ENCODE measurements around the gene AGK.

Gene AGK

DNA sequence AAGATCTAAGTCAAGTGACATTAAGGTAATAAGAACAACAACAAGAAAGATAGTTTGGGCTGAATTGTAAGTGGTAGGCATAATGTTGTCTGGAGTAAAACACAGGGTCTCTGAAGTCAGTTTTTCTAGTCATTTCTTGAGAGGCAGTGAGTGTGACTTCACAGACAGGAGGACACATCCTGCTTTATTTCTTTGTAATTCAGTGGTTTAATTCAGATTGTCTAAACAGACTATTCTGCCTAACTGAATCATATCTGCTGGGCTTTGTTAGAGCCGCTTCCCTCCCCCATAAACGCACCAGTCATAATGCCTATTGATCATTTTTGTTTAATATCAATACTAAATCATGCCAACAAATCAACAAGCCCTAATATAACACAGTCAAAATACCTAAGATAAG, 46.8 kb downstream of the AGK start:
- H3K4me3 ChIP-seq (replicated peaks; ENCODE audit: low read depth, low read length), result no peak overlapping the region
- TF ChIP-seq, protein P1, sequence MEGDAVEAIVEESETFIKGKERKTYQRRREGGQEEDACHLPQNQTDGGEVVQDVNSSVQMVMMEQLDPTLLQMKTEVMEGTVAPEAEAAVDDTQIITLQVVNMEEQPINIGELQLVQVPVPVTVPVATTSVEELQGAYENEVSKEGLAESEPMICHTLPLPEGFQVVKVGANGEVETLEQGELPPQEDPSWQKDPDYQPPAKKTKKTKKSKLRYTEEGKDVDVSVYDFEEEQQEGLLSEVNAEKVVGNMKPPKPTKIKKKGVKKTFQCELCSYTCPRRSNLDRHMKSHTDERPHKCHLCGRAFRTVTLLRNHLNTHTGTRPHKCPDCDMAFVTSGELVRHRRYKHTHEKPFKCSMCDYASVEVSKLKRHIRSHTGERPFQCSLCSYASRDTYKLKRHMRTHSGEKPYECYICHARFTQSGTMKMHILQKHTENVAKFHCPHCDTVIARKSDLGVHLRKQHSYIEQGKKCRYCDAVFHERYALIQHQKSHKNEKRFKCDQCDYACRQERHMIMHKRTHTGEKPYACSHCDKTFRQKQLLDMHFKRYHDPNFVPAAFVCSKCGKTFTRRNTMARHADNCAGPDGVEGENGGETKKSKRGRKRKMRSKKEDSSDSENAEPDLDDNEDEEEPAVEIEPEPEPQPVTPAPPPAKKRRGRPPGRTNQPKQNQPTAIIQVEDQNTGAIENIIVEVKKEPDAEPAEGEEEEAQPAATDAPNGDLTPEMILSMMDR (IDR thresholded peaks at IDR 0.05; ENCODE audit: low read length, missing control alignments), result no peak
- DNase-seq (ENCODE audit: low read depth), result no peak

DNA sequence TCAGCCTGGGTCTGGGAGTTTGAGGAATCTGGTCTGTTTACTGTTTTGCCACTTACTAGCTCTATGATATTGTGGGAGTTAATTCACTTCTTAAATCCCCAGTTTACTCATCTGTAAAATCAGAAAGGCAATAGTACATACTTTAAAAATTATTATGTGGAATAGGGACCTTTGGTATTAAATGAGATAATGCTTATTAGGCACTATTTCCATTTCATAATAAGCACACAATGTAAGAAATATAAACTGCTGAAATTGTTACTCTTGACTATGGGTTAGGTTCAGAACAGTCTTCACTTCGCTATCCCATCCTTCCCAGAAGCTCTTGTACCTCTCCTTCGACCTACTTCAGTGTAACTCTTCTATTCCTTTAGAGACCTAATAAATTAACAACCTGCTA, 47.2 kb downstream of the AGK start:
- TF ChIP-seq, protein P1 (IDR thresholded peaks at IDR 0.05; ENCODE audit: low read length, missing control alignments), result no peak
- no peak overlapping the region for H3K4me3 ChIP-seq (replicated peaks; ENCODE audit: low read depth, low read length)
- no peak for DNase-seq (ENCODE audit: low read depth)

DNA sequence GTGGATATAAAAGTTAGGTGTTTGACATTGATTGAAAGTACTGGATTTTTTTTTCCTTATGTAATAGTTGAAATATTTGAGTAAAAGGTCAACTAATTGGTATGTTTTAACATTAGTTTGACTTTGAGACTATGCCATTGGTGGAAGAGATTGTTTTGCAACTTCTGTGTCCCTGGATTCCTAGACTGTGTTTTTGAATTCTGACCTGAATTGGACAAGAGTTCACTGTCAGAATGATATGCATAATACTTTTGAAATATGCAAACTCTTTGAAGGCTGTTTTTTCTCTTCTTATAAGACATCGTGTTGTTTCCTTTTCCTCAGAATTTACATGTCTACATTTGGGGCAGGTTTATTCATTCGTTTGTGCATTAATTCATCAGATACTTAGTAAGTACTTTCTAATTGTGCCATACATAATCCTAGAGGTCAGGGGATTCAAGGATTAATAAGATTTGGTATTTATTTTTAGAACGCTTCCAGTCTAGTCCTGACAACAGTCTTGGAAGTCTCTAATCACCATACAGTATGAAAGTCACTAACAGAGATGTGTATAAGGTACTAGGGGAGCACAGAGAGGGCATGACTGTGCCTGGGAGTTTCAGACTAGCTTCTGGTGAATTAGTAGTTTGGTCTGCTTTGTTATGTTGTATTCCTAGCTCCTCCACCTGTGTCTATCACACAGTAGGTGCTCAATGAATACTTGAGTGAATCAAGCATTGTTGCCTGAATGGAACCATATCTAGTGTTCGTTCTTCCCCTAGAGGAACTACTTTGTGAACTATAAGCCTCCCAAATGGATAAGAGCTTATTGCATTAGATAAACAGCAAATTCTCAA, 49.2 kb downstream of the AGK start:
- TF ChIP-seq, protein P1 (IDR thresholded peaks at IDR 0.05; ENCODE audit: low read length, missing control alignments), result no peak
- no peak overlapping the region for H3K4me3 ChIP-seq (replicated peaks; ENCODE audit: low read depth, low read length)
- DNase-seq (ENCODE audit: low read depth), result no peak

GRCh38 chr7:141609576-141609975, 58.4 kb downstream of the AGK start:
- TF ChIP-seq, protein P1 (IDR thresholded peaks at IDR 0.05; ENCODE audit: low read length, missing control alignments), result no peak
- DNase-seq (ENCODE audit: low read depth), result no peak

DNA sequence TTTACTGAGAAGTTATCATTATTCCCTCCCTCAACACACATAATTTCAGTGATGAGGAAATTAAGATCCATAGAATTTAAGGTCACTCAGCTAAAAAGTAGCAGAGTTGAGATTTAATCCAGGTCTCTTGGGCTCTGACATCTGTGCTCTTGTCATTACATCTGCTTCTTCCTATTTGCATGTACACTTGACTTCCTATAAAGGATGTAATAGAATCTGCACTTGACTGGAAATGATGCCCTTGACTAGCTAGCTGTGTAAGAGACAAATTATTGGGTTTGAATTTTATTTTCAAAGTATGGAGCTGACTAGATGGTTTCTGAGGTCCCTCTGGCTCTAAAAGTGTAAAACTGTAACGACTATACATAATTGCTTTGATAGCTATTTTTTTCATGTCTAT, 59.5 kb downstream of the AGK start:
- no peak for DNase-seq (ENCODE audit: low read depth)
- no peak overlapping the region for H3K4me3 ChIP-seq (replicated peaks; ENCODE audit: low read depth, low read length)
- TF ChIP-seq, protein P1 (IDR thresholded peaks at IDR 0.05; ENCODE audit: low read length, missing control alignments), result no peak

More at GRCh38 chr7:141609576-141609975, 58.4 kb downstream of the AGK start:
- H3K4me3 ChIP-seq (replicated peaks; ENCODE audit: low read depth, low read length), result no peak overlapping the region

DNA sequence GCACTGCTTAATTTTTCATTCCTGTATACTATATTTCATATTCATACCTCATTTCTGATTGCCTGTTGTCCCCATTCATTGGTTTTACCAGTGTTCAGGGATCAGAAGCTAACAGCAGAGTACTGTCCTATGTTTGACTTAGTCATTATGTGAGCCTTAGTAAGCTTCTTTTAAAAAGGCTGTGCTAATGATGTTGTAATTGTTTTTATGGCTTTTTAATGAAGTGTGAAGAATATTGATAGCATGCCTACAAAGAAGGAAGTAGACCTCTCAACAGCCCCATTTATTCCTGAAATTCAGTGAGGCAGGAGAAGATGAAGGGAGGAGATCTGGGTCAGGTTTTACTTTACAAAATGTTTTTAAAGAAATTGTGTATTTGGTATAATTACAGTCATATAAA, 61.7 kb downstream of the AGK start:
- DNase-seq (ENCODE audit: low read depth), result no peak
- TF ChIP-seq, protein P1 (IDR thresholded peaks at IDR 0.05; ENCODE audit: low read length, missing control alignments), result no peak
- no peak overlapping the region for H3K4me3 ChIP-seq (replicated peaks; ENCODE audit: low read depth, low read length)

DNA sequence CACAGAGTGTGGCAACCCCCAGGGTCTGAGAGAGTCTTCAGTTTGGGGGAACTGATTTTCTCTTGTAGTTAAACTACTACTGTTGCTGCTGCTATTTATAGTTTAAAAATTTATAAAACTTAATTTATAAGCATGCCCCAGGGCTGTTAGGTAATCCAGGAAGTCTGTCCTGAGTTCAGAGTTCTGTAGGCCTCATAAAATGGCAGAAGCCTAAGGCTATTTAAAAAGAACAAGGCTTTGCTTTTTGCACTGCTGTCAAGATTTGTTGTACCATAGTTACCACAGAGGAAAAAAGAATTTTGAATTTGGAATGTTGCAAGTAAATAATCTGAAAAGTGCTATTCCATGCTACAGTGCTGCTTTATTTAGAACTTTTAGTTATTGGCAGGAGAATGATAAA, 66.1 kb downstream of the AGK start:
- TF ChIP-seq, protein P1 (IDR thresholded peaks at IDR 0.05; ENCODE audit: low read length, missing control alignments), result no peak
- no peak overlapping the region for H3K4me3 ChIP-seq (replicated peaks; ENCODE audit: low read depth, low read length)
- DNase-seq (ENCODE audit: low read depth), result no peak

Data from fibroblast of pulmonary artery (primary cell).